Uterus (tissue), 2 donors: ENCODE measurements around the gene ZNF438.

Experiments
- POLR2A ChIP-seq, 2 donors: fragments of 450-650 bp; IDR thresholded peaks; one replicate each; pipeline ENCODE4 v1.6.1; 2016; ENCODE audit warnings: antibody characterized with exemption in 2 of 2, mild to moderate bottlenecking in 1 of 2, moderate library complexity in 1 of 2
- TF ChIP-seq, protein P1 (sequence below), 4 experiments: fragments of 200-600 bp in 2 of 4; fragments of 450-650 bp in 2 of 4; sonication (generic) in 2 of 4; IDR thresholded peaks; one replicate each; pipeline ENCODE4 v1.5.1; 2016 to 2019; ENCODE audit warnings: antibody characterized with exemption in 4 of 4, mild to moderate bottlenecking in 2 of 4, moderate library complexity in 1 of 4

DNA sequence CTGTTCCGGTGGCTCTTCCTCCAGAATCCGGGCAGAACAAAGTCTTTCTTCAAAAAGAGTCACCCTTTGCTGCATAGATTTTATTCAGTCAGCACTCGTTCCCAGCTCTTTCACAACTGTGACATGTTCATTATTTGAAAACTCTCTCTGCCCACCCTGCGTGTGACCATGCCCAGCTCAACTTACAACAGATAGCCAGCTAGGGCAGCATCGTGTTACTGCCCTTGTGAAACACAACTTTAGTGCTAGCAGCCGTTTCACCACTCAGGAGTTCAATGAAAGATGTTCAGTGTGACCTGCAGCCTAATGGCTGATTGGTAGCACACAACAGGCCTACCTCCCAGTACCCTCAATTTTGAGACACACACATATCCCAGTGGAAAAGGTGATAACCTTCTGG, 57.9 kb downstream of the ZNF438 start:
- TF ChIP-seq, protein P1, sequence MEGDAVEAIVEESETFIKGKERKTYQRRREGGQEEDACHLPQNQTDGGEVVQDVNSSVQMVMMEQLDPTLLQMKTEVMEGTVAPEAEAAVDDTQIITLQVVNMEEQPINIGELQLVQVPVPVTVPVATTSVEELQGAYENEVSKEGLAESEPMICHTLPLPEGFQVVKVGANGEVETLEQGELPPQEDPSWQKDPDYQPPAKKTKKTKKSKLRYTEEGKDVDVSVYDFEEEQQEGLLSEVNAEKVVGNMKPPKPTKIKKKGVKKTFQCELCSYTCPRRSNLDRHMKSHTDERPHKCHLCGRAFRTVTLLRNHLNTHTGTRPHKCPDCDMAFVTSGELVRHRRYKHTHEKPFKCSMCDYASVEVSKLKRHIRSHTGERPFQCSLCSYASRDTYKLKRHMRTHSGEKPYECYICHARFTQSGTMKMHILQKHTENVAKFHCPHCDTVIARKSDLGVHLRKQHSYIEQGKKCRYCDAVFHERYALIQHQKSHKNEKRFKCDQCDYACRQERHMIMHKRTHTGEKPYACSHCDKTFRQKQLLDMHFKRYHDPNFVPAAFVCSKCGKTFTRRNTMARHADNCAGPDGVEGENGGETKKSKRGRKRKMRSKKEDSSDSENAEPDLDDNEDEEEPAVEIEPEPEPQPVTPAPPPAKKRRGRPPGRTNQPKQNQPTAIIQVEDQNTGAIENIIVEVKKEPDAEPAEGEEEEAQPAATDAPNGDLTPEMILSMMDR (IDR thresholded peaks at IDR 0.05) = no peak
- no peak for TF ChIP-seq POLR2A (IDR thresholded peaks at IDR 0.05)
